ENCODE data around the gene FBXL3. TPM values are rescaled to one million over a fixed set of nuclear protein-coding genes. Genes with fewer than 3 reads are reported as not detected.

Gene FBXL3
- total and polyA plus RNA-seq, 2 of the 4 experiments (the other 2 are of a cell fraction): 15.3 to 43.6 TPM

DNA sequence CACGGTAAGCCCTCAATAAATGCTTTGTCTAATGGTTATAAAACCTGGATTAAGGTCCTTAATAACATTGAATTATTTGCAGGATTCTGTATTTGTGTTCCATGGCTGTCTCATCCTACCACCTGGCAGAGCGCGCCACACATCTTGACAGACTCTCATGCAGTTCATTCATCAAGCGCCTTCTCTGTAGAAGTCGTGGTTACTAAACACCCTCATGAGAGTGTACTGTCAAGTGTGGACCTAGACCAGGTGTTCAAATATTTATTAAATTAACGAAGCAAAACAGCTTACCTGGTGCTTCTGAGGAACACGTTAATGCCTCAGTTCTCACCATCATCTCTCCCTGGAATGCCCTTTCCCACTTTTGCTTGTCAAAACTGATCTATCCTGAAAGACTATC lies 13.1 kb upstream of the FBXL3 start:
- Histone ChIP-seq H3K56ac (ENCODE audit: extremely low read depth, insufficient read depth, low read length) (no peak overlapping the region), H3K27ac (ENCODE audit: insufficient read depth, low read length) (no peak overlapping the region), H3K9ac (ENCODE audit: low read depth, low read length) (no peak overlapping the region), H3K36me3 (ENCODE audit: control insufficient read depth, insufficient read depth, low read length) (peaks cover 3% of the 10 kb centered on the region; the same call in 1 of the 2 replicates), H2AFZ (replicated peaks; ENCODE audit: low read length, poor library complexity) (no peak overlapping the region), H3K79me1 (ENCODE audit: low read depth in 1 of 2, low read length in 2 of 2) (no peaks in the 10 kb centered on the region), H3K4me3 (ENCODE audit: insufficient read depth, low read depth, low read length) (no peak overlapping the region), H2AK5ac (ENCODE audit: low read depth, low read length) (no peak overlapping the region), H3K18ac (ENCODE audit: low read depth, low read length) (no peak overlapping the region), H3K27me3 (ENCODE audit: control insufficient read depth, insufficient read depth, low read length) (no peaks in the 10 kb centered on the region), H2BK120ac (ENCODE audit: low read depth, low read length) (no peak overlapping the region), H3K9me1 (ENCODE audit: insufficient read depth, low read length) (no peaks in the 10 kb centered on the region; the same call in none of the 2 replicates), H4K5ac (ENCODE audit: low read depth, low read length) (no peak overlapping the region), H3K23ac (ENCODE audit: low read depth, low read length) (no peak overlapping the region), H4K91ac (ENCODE audit: insufficient read depth, low read depth, low read length) (no peak overlapping the region), H3K9me3 (ENCODE audit: control insufficient read depth, insufficient read depth, low read length) (no peaks in the 10 kb centered on the region), H3K4me2 (ENCODE audit: low read depth, low read length) (no peak overlapping the region), H3K4ac (ENCODE audit: low read depth, low read length) (no peak overlapping the region), H2BK5ac (ENCODE audit: low read depth, low read length, poor library complexity, severe bottlenecking) (no peak overlapping the region), H3K14ac (replicated peaks; ENCODE audit: low read depth, low read length) (no peak overlapping the region), H2BK15ac (ENCODE audit: low read depth, low read length) (no peak overlapping the region), H2BK20ac (ENCODE audit: low read depth, low read length) (no peak overlapping the region), H3K4me1 (ENCODE audit: control insufficient read depth, insufficient read depth, low read length) (peaks cover 1% of the 10 kb centered on the region; the same call in 1 of the 2 replicates), H4K8ac (ENCODE audit: low read depth in 2 of 2, low read length in 2 of 2) (no peak overlapping the region), H4K20me1 (ENCODE audit: insufficient read depth, low read length) (no peaks in the 10 kb centered on the region), H2AK9ac (replicated peaks; ENCODE audit: low read depth, low read length, poor library complexity) (no peak overlapping the region)
- intact Hi-C loops (cut with micrococcal nuclease): no loop called here
- ChIA-PET POLR2A (ENCODE audit: unreplicated experiment) (no interaction called here), CTCF (no interaction called here)
- BruUV-seq (replicated peaks): no TSS peak
- dilution Hi-C loops (cut with HindIII; ENCODE audit: low sequenced_read_pairs, unreplicated experiment): no loop called here
- ATAC-seq (ENCODE audit: low read depth) (no peak), DNase-seq (no peak)
- WGBS, 2 experiments (ENCODE audit: extremely low coverage in 2 of 2, insufficient read length in 1 of 2): no CpG with 5 or more reads among the region's 7 CpGs
- in situ Hi-C loops (cut with MboI; ENCODE audit: low sequenced_read_pairs): no loop called here
- TF ChIP-seq, protein P1, sequence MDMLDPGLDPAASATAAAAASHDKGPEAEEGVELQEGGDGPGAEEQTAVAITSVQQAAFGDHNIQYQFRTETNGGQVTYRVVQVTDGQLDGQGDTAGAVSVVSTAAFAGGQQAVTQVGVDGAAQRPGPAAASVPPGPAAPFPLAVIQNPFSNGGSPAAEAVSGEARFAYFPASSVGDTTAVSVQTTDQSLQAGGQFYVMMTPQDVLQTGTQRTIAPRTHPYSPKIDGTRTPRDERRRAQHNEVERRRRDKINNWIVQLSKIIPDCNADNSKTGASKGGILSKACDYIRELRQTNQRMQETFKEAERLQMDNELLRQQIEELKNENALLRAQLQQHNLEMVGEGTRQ (IDR thresholded peaks at IDR 0.05; ENCODE audit: low read depth, low read length): no peak
- TF ChIP-seq MAZ (IDR thresholded peaks at IDR 0.05; ENCODE audit: borderline replicate concordance, low read depth, low read length) (no peak), RAD21 (IDR thresholded peaks at IDR 0.05; ENCODE audit: low read length) (no peak), SMC3 (IDR thresholded peaks at IDR 0.05; ENCODE audit: low read depth, low read length) (no peak), CTCF (conservative IDR thresholded peaks at IDR 0.05; ENCODE audit: low read depth, low read length) (no peak), MXI1 (IDR thresholded peaks at IDR 0.05; ENCODE audit: borderline replicate concordance, low read depth, low read length) (no peak), NFE2L2 (IDR thresholded peaks at IDR 0.05; ENCODE audit: low read depth, low read length) (no peak), RCOR1 (IDR thresholded peaks at IDR 0.05; ENCODE audit: insufficient replicate concordance, low read length) (no peak), CHD1 (IDR thresholded peaks at IDR 0.05; ENCODE audit: low read depth, low read length) (no peak), POLR2A (IDR thresholded peaks at IDR 0.05; ENCODE audit: low read depth, low read length) (no peak), FOS (IDR thresholded peaks at IDR 0.05; ENCODE audit: low read depth, low read length) (no peak), RFX5 (IDR thresholded peaks at IDR 0.05; ENCODE audit: low read depth, low read length) (no peak), CEBPB (IDR thresholded peaks at IDR 0.05; ENCODE audit: low read depth, low read length) (no peak)
- TF ChIP-seq, protein P2, sequence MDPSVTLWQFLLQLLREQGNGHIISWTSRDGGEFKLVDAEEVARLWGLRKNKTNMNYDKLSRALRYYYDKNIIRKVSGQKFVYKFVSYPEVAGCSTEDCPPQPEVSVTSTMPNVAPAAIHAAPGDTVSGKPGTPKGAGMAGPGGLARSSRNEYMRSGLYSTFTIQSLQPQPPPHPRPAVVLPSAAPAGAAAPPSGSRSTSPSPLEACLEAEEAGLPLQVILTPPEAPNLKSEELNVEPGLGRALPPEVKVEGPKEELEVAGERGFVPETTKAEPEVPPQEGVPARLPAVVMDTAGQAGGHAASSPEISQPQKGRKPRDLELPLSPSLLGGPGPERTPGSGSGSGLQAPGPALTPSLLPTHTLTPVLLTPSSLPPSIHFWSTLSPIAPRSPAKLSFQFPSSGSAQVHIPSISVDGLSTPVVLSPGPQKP (IDR thresholded peaks at IDR 0.05; ENCODE audit: borderline replicate concordance, low read depth, low read length): no peak
